NT2/D1 (cell line): ENCODE results near the gene ZBTB18.

ENCODE experiments used
- SUZ12 ChIP-seq: IDR thresholded peaks from 2 replicates; pipeline ENCODE4 v1.6.1; 2011; ENCODE audit not compliant: insufficient read length, insufficient read depth; ENCODE audit errors: extremely low read depth
- YY1 ChIP-seq: IDR thresholded peaks from 2 replicates; pipeline ENCODE4 v1.6.1; 2011; ENCODE audit not compliant: insufficient read length, insufficient read depth
- ZNF274 ChIP-seq: IDR thresholded peaks from 2 replicates; pipeline ENCODE4 v1.6.1; 2011; ENCODE audit warnings: mild to moderate bottlenecking, low read depth, low read length

DNA sequence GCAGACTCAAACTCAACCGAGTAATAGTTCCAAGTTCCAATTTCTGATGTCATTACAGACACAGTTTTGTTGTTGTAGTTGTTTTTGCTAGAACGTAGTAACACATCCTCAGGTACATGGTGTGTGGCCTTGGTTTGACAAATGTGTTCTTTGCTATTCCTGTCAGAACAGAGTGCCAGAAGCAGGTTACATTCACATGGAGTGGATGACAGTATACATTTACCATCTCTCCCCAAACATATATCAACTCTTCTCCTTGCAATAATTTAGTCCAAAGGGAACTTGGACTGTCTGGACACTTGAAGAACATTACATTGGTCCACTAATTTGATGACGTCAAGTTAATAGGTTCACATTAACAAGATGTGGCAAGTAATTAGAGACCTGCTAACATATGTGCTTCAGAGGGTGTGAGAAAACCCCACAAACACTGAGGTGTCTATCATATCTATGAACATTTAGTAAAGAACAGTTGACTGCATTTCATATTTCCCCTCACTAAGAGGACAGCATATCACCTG lies 44.6 kb upstream of the ZBTB18 start:
- TF ChIP-seq ZNF274 = no peak
- TF ChIP-seq YY1 = no peak
- TF ChIP-seq SUZ12 = no peak
